HCT116 (cell line): ENCODE results near the gene SPATC1L. TPM values are rescaled to one million over a fixed set of nuclear protein-coding genes. Genes with fewer than 3 reads are reported as not detected.

Experiments
- ATAC-seq: fragments of 200-7000 bp; cut with Tn5 transposase; 2 replicates; pipeline ENCODE4 v1.9.1; 2020; ENCODE audit warnings: mild to moderate bottlenecking, moderate library complexity
- BruUV-seq: library from RNA; stranded (reverse); fragments of 400-500 nt; replicated peaks from 2 replicates; lab custom pipeline; 2021; lab: Mats Ljungman, UMichigan
- CTCF ChIA-PET: fragments of 300-600 bp; sonication (Branson Sonifier 250); formaldehyde crosslinking; loops from one replicate; lab custom pipeline; 2021; ENCODE audit warnings: antibody characterized with exemption; lab: Charles Lee
- POLR2A ChIA-PET: fragments of 300-600, 350-600 bp; sonication (Branson Sonifier 250); formaldehyde crosslinking; loops from one replicate; lab custom pipeline; 2021; ENCODE audit warnings: antibody characterized with exemption; lab: Charles Lee
- RAD21 ChIA-PET, 2 experiments: fragments of 300-600 bp; sonication (Branson Sonifier 250); formaldehyde crosslinking; loops; one replicate each; lab custom pipeline; 2023; ENCODE audit warnings: low total read pairs in 2 of 2; ENCODE audit not compliant: uncharacterized antibody in 2 of 2, unreplicated experiment in 2 of 2, low non-redundant PET in 1 of 2; lab: Charles Lee
- DNase-seq: peaks from one replicate; pipeline ENCODE4 v3.0.0-alpha.2; 2010; ENCODE audit warnings: low read depth, low spot score
- H2AFZ ChIP-seq: fragments of 200-600 bp; shearing (Covaris generic), sonication (generic); 2 replicates; pipeline ENCODE4 v1.6.1; 2017; ENCODE audit warnings: low read depth, mixed run types, mixed read lengths, antibody characterized with exemption, low read length; ENCODE audit not compliant: poor library complexity, severe bottlenecking
- H3K27ac ChIP-seq: 2 replicates; pipeline ENCODE4 v1.5.1; 2012; ENCODE audit warnings: low read depth, low read length
- H3K27me3 ChIP-seq: fragments of 200-600 bp; sonication (generic); 2 replicates; pipeline ENCODE4 v1.6.1; 2016; ENCODE audit warnings: mixed run types, low read length, mixed read lengths; ENCODE audit not compliant: insufficient read depth
- H3K36me3 ChIP-seq, 2 experiments: fragments of 200-500 bp in 1 of 2; fragments of 200-600 bp in 1 of 2; sonication (Bioruptor generic) in 1 of 2; sonication (generic) in 1 of 2; 2 replicates each; pipeline versions ENCODE4 v1.5.1 to v1.6.1; 2014 to 2016; ENCODE audit warnings: low read length in 2 of 2, inconsistent platforms in 1 of 2, mixed read lengths in 1 of 2, mixed run types in 1 of 2; ENCODE audit not compliant: insufficient read depth in 2 of 2, control insufficient read depth in 1 of 2
- H3K4me1 ChIP-seq, 2 experiments: fragments of 200-600 bp in 1 of 2; sonication (generic) in 1 of 2; 2 replicates each; pipeline versions ENCODE4 v1.5.1 to v1.6.1; 2012 to 2017; ENCODE audit warnings: low read length in 2 of 2, inconsistent platforms in 1 of 2, mild to moderate bottlenecking in 1 of 2, mixed read lengths in 1 of 2, mixed run types in 1 of 2, moderate library complexity in 1 of 2; ENCODE audit not compliant: insufficient read depth in 2 of 2, control insufficient read depth in 1 of 2
- H3K4me2 ChIP-seq: fragments of 200-600 bp; sonication (generic); 2 replicates; pipeline ENCODE4 v1.6.1; 2017; ENCODE audit warnings: mixed run types, low read length, mixed read lengths
- H3K4me3 ChIP-seq, 2 experiments: fragments of 200-600 bp in 1 of 2; sonication (generic) in 1 of 2; replicated peaks in 1 of 2; 2 replicates each; pipeline ENCODE4 v1.5.1; 2011 to 2016; ENCODE audit warnings: low read length in 2 of 2, control low read depth in 1 of 2, low read depth in 1 of 2, mild to moderate bottlenecking in 1 of 2, mixed read lengths in 1 of 2, mixed run types in 1 of 2
- H3K79me2 ChIP-seq: fragments of 200-600 bp; sonication (generic); 2 replicates; pipeline ENCODE4 v1.6.1; 2017; ENCODE audit warnings: mild to moderate bottlenecking, mixed run types, low read length, moderate library complexity, mixed read lengths; ENCODE audit not compliant: insufficient read depth
- H3K9ac ChIP-seq: fragments of 200-600 bp; sonication (generic); 2 replicates; pipeline ENCODE4 v1.6.1; 2016; ENCODE audit warnings: low read length, mixed read lengths
- H3K9me2 ChIP-seq: fragments of 200-600 bp; sonication (generic), shearing (Covaris generic); 2 replicates; pipeline ENCODE4 v1.6.1; 2017; ENCODE audit warnings: mixed run types, mild to moderate bottlenecking, moderate library complexity; ENCODE audit not compliant: insufficient read depth
- H3K9me3 ChIP-seq, 2 experiments: fragments of 200-500 bp in 1 of 2; fragments of 200-600 bp in 1 of 2; sonication (Bioruptor generic) in 1 of 2; sonication (generic) in 1 of 2; 2 replicates each; pipeline ENCODE4 v1.6.1; 2014 to 2017; ENCODE audit warnings: low read length in 2 of 2, mixed read lengths in 2 of 2, inconsistent platforms in 1 of 2, low read depth in 1 of 2, mild to moderate bottlenecking in 1 of 2, mixed run types in 1 of 2, moderate library complexity in 1 of 2; ENCODE audit not compliant: control insufficient read depth in 1 of 2, insufficient read depth in 1 of 2
- H4K20me1 ChIP-seq: fragments of 200-600 bp; sonication (generic), shearing (Covaris generic); 2 replicates; pipeline ENCODE4 v1.6.1; 2017; ENCODE audit warnings: mixed run types, mild to moderate bottlenecking, moderate library complexity; ENCODE audit not compliant: insufficient read depth
- ELF1 ChIP-seq: IDR thresholded peaks from 2 replicates; pipeline ENCODE4 v1.6.1; 2012; ENCODE audit warnings: low read depth, borderline replicate concordance
- RAD21 ChIP-seq: IDR thresholded peaks from 2 replicates; pipeline ENCODE4 v1.6.1; 2012; ENCODE audit warnings: low read depth, mild to moderate bottlenecking
- TCF7L2 ChIP-seq: IDR thresholded peaks from 2 replicates; pipeline ENCODE4 v1.7.0; 2011; ENCODE audit warnings: borderline replicate concordance, inconsistent platforms; ENCODE audit not compliant: insufficient read depth, insufficient read length; ENCODE audit errors: extremely low read depth
- intact Hi-C: fragments of 100-400 bp; cut with micrococcal nuclease; formaldehyde crosslinking; loops from 2 replicates; pipeline ENCODE4 v1.10.0; 2022
- total RNA-seq: library from RNA; stranded (reverse); gene quantifications from one replicate; pipeline ENCODE4 v1.2.1, GENCODE V29; 2021; ENCODE audit not compliant: unreplicated experiment
- TF ChIP-seq, protein P1 (sequence below): IDR thresholded peaks from 2 replicates; pipeline ENCODE4 v1.6.1; 2011; ENCODE audit warnings: mild to moderate bottlenecking, low read length, moderate library complexity; ENCODE audit not compliant: insufficient replicate concordance; ENCODE audit errors: extremely low read depth
- TF ChIP-seq, protein P2 (sequence below): IDR thresholded peaks from 2 replicates; pipeline ENCODE4 v1.6.1; 2012

The SPATC1L gene
- total RNA-seq, 1 experiment from 2014 or later, result 1.3 TPM

DNA sequence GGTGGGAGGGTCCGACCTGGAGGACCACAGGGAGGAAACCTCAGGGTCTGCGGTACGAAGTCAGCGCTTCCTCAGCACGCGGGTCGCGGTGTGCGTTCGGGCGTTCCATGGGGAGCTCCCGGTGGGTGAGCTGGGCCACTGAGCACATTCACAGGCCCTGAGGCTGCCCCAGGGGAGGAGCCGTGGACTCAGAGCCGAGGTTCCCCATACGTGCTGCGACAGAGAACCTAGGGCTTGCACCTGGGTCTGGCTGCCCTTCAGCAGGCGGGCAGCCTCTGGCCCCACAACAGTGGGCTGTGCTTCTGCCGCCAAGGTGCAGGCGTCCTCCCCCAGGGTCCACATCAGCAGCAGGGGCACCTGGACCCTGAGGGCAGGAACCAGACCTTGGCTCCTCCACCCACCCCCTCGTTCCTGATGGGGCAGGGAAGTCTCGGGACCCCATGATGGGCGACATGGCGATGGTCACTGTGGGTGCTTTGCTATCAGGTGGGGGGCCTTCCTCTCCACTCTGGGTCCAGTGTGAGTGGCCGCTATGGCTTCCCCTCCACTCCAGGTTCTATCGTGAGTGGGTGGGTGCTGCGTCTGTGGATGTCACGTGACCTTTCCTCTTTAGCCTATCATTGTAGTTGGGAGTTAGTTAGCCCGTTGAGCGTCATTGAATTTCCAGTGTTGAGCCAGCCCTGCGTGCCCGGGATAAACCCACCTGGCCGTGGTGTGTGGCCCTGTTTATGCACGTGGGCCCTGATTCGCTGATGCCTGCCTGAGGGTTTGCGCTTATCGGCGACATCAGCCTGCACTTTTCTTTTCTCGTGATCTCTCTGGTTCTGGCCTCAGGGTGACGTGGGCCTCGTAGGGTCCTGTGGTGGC is 56.8 kb downstream of the SPATC1L start:
- no peaks in the 10 kb centered on the region for H3K9me2 ChIP-seq
- no peak overlapping the region for H3K4me3 ChIP-seq
- no peak overlapping the region for H3K9ac ChIP-seq
- no peak overlapping the region for H3K27ac ChIP-seq
- RAD21 ChIA-PET, result no interaction called here
- DNase-seq, result no peak
- POLR2A ChIA-PET, result no interaction called here
- no peaks in the 10 kb centered on the region for H3K4me1 ChIP-seq
- H3K79me2 ChIP-seq, result no peaks in the 10 kb centered on the region
- ATAC-seq, result no peak
- BruUV-seq, result no TSS peak
- H2AFZ ChIP-seq, result no peak overlapping the region
- H3K4me2 ChIP-seq, result no peak overlapping the region
- CTCF ChIA-PET, result no interaction called here
- H3K9me3 ChIP-seq, result no peaks in the 10 kb centered on the region
- intact Hi-C loops, result no loop called here
- no peak for TF ChIP-seq ELF1
- TF ChIP-seq TCF7L2, result no peak
- TF ChIP-seq, protein P1, sequence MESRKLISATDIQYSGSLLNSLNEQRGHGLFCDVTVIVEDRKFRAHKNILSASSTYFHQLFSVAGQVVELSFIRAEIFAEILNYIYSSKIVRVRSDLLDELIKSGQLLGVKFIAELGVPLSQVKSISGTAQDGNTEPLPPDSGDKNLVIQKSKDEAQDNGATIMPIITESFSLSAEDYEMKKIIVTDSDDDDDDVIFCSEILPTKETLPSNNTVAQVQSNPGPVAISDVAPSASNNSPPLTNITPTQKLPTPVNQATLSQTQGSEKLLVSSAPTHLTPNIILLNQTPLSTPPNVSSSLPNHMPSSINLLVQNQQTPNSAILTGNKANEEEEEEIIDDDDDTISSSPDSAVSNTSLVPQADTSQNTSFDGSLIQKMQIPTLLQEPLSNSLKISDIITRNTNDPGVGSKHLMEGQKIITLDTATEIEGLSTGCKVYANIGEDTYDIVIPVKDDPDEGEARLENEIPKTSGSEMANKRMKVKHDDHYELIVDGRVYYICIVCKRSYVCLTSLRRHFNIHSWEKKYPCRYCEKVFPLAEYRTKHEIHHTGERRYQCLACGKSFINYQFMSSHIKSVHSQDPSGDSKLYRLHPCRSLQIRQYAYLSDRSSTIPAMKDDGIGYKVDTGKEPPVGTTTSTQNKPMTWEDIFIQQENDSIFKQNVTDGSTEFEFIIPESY, result no peak
- TF ChIP-seq RAD21, result no peak
- TF ChIP-seq, protein P2, sequence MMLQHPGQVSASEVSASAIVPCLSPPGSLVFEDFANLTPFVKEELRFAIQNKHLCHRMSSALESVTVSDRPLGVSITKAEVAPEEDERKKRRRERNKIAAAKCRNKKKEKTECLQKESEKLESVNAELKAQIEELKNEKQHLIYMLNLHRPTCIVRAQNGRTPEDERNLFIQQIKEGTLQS, result no peak
- H3K27me3 ChIP-seq, result no peaks in the 10 kb centered on the region
- no peaks in the 10 kb centered on the region for H4K20me1 ChIP-seq
- no peaks in the 10 kb centered on the region; a peak in 1 of 4 replicates for H3K36me3 ChIP-seq
